HG02973 (cell line): ENCODE measurements around the gene ZNF723.
"Not testable (repeated sequence)": the region's sequence is repeated elsewhere in the genome, so short reads cannot be mapped to it uniquely, and the experiment has no call there.

Source experiments
- ATAC-seq: cut with Tn5 transposase; IDR thresholded peaks from one replicate; pipeline ENCODE4 v1.9.1; 2021; ENCODE audit warnings: moderate library complexity; ENCODE audit not compliant: unreplicated experiment

Gene ZNF723

DNA sequence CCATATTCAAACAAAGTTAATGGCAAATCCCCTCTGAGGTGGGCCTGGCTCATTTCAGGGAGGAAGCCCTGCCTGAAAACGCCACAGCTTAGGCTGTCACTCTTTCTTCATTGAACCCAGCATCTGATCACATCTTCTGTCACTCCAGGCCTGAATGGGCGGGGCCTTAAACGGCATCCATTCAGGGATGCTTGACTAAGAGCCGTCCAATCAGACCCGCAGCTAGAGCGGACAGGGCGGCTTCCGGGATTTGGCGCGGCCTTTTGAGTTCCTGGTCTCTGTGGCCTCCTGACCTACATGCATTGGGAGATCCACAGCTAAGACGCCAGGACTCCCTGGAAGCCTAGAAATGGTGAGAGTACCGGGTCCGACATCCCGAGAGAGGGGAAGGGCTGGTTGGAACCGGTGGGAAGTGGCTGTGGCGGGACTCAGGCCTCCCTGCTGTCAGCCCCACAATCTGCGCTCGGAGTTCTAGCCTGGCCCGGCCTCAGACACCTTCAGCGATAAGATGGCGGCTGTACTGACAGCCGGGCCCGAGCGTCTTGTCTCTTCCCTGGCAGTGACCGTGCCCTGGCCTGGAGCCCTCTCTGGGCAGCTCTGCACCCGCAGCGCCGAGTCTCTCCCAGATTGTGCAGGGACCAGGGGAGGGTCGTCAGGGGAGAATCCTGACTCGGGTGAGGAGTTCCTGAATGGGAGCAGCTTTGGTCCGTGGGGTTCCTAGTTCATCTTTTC, at the start of gene ZNF723:
ZNF723 (plus strand) TSS at position 261 of the 732 bp plus-strand sequence; CDS start at position 350, 89 bp downstream.
- no peak for ATAC-seq

DNA sequence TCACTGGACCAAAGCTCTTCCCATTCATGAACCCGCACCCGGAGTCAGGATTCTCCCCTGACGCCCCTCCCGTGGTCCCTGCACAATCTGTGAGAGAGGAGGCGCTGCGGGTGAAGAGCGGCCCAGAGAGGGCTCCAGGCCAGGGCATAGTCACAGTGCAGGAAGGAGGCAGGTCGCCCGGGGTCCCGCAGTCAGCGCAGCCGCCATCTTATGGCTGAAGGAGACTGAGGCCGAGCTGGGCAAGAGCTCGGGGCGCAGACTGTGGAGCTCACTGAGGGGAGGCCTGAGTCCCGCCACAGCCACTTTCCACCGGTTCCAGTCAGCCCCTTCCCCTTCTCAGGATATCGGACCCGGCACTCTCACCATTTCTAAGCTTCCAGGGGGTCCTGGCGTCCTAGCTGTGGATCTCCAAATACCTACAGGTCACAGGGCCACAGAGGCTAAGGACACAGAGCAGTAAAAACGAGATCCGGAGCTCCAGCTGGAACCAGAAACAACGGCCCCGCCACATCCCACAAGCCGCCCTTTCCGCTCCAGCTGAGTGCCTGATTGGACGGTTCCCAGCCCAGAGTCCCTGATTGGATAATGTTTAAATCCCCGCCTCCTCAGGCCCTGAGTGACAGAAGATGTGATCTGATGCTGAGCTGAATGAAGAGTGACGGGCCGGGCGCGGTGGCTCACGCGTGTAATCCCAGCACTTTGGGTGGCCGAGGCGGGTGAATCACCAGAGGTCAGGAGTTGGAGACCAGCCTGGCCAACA, 48.3 kb upstream of the ZNF723 start, which contains the start of gene ZNF99:
ZNF99 (minus strand) TSS at position 501 of the 760 bp plus-strand sequence; CDS start at position 366, 135 bp downstream.
- no peak for ATAC-seq

- ATAC-seq = not testable (repeated sequence)
Measured at GRCh38 chr19:22792863-22793262, 39.2 kb upstream of the ZNF723 start.

DNA sequence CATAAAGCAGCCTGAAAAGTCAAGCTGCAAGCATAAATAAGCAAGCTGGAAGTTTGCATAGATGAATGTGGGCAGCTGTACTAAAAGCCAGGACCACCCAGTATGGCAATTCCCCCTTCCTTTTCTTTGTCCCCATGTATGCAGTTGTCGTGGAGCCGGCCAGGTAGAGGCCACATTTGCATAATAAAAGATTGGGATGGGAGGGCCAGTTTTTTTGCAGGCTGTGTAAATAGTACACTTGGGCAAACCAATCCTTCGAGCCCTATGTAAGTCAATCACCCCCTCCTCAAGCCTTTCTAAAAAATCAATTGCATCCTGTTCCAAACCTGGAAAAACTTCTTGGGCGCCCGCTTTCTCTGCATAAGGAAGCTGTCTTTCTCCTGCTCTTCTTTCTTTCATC, 35.1 kb upstream of the ZNF723 start:
- no peak for ATAC-seq

GRCh38 chr19:22806418-22806817, 25.7 kb upstream of the ZNF723 start:
- no peak for ATAC-seq

- ATAC-seq = no peak
Measured at GRCh38 chr19:22807061-22807835, 24.8 kb upstream of the ZNF723 start.

GRCh38 chr19:22814124-22814523, 18.0 kb upstream of the ZNF723 start:
- ATAC-seq = no peak

DNA sequence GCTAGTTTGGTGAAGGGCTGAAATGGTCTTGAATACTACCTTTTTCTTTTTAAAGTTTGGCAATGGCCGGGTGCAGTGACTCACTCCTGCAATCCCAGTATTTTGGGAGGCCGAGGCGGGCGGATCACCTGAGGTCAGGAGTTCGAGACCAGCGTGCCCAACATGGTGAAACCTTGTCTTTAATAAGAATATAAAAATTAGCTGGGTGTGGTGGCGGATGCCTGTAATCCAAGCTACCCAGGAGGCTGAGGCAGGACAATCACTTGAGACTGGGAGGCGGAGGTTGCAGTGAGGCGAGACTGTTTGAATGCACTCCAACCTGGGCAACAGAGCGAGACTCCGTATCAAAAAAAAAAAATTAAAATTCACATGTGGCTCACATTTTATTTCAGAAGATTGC, 880 bp upstream of the ZNF723 start:
- ATAC-seq = no peak

GRCh38 chr19:22857713-22858320, 25.7 kb downstream of the ZNF723 start:
- not testable (repeated sequence) for ATAC-seq

GRCh38 chr19:22882797-22883196, 50.7 kb downstream of the ZNF723 start:
- ATAC-seq = no peak

DNA sequence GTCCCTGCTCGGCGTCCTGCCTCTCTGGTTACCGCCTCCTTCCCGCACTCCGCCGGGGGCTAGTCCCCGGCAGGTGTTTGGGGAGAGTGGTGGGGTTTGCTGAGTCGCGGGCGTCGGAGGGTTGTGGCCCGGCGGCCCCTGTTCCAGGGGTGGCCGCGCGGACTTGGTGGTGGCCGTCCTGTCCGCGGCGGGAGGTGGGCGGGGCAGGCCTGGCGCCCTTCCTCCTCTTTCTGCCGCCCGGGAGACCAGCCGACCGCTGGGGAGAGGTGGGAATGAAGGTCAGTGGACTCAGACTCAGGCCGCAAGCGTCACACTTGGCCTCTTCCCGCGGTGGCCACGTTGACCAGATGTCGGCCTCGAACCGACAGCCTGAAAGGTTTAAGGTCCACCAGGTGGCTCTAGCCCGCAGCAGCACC, 61.8 kb downstream of the ZNF723 start:
- ATAC-seq = no peak

DNA sequence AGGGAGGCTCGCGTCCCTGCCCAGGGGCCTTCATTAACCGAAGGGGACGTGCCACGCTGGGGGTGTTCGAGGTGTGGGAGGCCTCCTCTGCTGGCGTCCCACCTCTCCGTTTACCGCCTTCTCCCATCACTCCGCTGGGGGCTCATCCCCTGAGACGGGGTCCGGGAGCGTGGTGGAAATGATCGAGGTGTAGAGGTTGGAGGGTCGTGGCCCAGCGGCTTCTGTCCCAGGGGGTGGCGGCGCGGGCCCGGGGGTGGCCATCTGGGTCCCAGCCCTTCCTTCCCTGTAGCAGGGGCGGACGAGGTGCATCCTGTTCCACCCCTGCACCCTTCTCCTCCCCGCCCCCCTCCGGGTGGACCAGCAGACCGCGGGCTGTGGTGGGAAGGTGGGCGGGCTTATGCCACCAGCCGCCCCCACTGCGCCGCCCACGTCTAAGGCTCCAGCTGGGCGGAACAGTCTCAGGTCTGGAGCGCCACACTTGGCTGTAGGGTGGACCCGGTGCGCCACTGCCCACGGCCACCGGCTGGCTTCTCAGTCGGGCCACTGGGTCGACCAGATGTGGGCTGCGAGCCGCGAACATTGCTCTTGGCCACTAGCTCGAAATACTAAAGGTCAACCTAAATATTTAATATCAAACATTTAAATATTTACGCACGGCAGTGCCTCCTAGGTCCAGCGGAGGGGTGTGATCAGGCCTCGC, 69.5 kb downstream of the ZNF723 start:
- no peak for ATAC-seq
